ENCODE data around the gene CTBP1. TPM values are rescaled to one million over a fixed set of nuclear protein-coding genes. Genes with fewer than 3 reads are reported as not detected.

The CTBP1 gene
- total and polyA plus RNA-seq, 9 of the 15 experiments (the other 6 are each of a cell fraction or from before 2014, with no cell fraction given), result 14.5 to 162 (median 68.2) TPM

GRCh38 chr4:1247864-1248244 lies 1.1 kb downstream of the CTBP1 start (continued):
- no peak for TF ChIP-seq HMG20B (CRISPR knock-in tag; IDR thresholded peaks at IDR 0.05)
- TF ChIP-seq HNRNPH1 (optimal IDR thresholded peaks at IDR 0.05; ENCODE audit: low read depth, low read length), result no peak
- no peak for TF ChIP-seq U2AF1 (optimal IDR thresholded peaks at IDR 0.05; ENCODE audit: low read depth, low read length)
- TF ChIP-seq SREBF1 (IDR thresholded peaks at IDR 0.05; ENCODE audit: borderline replicate concordance, low read depth, low read length), result no peak
- no peak for TF ChIP-seq SRSF1 (IDR thresholded peaks at IDR 0.05; ENCODE audit: low read depth, low read length)
- no peak for TF ChIP-seq SRSF3 (IDR thresholded peaks at IDR 0.05; ENCODE audit: insufficient read depth, low read length)
- peak; percentile 41; the same call in 1 of the 2 replicates for TF ChIP-seq NFRKB (IDR thresholded peaks at IDR 0.05; ENCODE audit: low read depth)
- TF ChIP-seq CSDE1 (IDR thresholded peaks at IDR 0.05), result no peak
- TF ChIP-seq ARID2 (IDR thresholded peaks at IDR 0.05), result no peak
- no peak for TF ChIP-seq MYBL2 (IDR thresholded peaks at IDR 0.05; ENCODE audit: low read depth)
- no peak for TF ChIP-seq MYBL2 (CRISPR knock-in tag; IDR thresholded peaks at IDR 0.05; ENCODE audit: borderline replicate concordance)
- TF ChIP-seq MECOM (CRISPR knock-in tag; IDR thresholded peaks at IDR 0.05), result no peak
- peak; percentile 78; the same call in 1 of the 2 replicates for TF ChIP-seq POLR2G (IDR thresholded peaks at IDR 0.05; ENCODE audit: low read depth, low read length)
- TF ChIP-seq ZNF57 (CRISPR knock-in tag; IDR thresholded peaks at IDR 0.05), result no peak
- TF ChIP-seq MYC (IDR thresholded peaks at IDR 0.05; ENCODE audit: low read depth, low read length), result no peak
- no peak for TF ChIP-seq MYC (CRISPR knock-in tag; IDR thresholded peaks at IDR 0.05; ENCODE audit: borderline replicate concordance, low read depth)
- TF ChIP-seq ZNF707 (CRISPR knock-in tag; conservative IDR thresholded peaks at IDR 0.05), result no peak
- TF ChIP-seq CEBPB (tag; IDR thresholded peaks at IDR 0.05), result no peak
- no peak for TF ChIP-seq PHB (CRISPR knock-in tag; IDR thresholded peaks at IDR 0.05)
- TF ChIP-seq SAP30 (IDR thresholded peaks at IDR 0.05; ENCODE audit: borderline replicate concordance, insufficient read depth, low read depth, low read length, poor library complexity, severe bottlenecking), result peak; percentile 54
- no peak for TF ChIP-seq PRMT5 (CRISPR knock-in tag; IDR thresholded peaks at IDR 0.05)
- no peak for TF ChIP-seq ZBTB11 (CRISPR knock-in tag; IDR thresholded peaks at IDR 0.05)
- TF ChIP-seq POLR2B (IDR thresholded peaks at IDR 0.05; ENCODE audit: low read depth, partially characterized antibody), result no peak
- no peak for TF ChIP-seq ZBTB7A (IDR thresholded peaks at IDR 0.05; ENCODE audit: borderline replicate concordance, control insufficient read depth, low read depth, low read length)
- no peak for TF ChIP-seq JUNB (CRISPR knock-in tag; conservative IDR thresholded peaks at IDR 0.05)
- TF ChIP-seq ELF1 (tag; IDR thresholded peaks at IDR 0.05), result no peak
- TF ChIP-seq MCM5 (IDR thresholded peaks at IDR 0.05; ENCODE audit: low read depth), result no peak
- TF ChIP-seq POLR2A (conservative IDR thresholded peaks at IDR 0.05), result no peak; the same call in 1 of the 2 replicates
- no peak for TF ChIP-seq ARID1B (IDR thresholded peaks at IDR 0.05)
- TF ChIP-seq E2F3 (CRISPR knock-in tag; IDR thresholded peaks at IDR 0.05), result no peak
- peak; percentile 48 for TF ChIP-seq TBP (optimal IDR thresholded peaks at IDR 0.05; ENCODE audit: low read depth, low read length)

All from K562 (cell line).